ENCODE data around the gene GPR183.

GPR183 gene

GRCh38 chr13:99312493-99312883 is 5.3 kb upstream of the GPR183 start:
- no peak for DNase-seq (ENCODE audit: low read depth in 3 of 3)

GRCh38 chr13:99311748-99312492 is 4.7 kb upstream of the GPR183 start:
- DNase-seq (ENCODE audit: low read depth in 3 of 3) = no peak

DNA sequence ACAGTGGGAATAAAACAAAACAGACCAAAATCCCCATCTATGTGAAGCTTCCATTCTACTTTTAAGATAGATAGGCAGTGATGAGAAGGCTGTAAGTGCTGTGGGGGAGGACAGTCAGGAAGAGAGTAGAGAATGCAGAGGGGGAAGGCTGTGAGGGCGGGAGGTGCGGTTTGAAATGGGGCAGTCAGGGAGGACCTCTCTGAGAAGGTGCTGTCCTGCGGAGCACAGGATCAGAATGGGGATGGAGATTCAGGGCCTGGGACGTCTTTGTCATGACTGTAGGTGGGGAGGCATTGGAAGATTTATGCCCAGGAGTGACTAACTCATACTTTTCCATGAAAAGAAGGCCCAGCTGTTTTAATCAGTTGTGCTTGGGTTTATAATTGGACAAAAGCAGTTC is 3.9 kb upstream of the GPR183 start:
- DNase-seq (ENCODE audit: low read depth in 3 of 3) = no peak

DNA sequence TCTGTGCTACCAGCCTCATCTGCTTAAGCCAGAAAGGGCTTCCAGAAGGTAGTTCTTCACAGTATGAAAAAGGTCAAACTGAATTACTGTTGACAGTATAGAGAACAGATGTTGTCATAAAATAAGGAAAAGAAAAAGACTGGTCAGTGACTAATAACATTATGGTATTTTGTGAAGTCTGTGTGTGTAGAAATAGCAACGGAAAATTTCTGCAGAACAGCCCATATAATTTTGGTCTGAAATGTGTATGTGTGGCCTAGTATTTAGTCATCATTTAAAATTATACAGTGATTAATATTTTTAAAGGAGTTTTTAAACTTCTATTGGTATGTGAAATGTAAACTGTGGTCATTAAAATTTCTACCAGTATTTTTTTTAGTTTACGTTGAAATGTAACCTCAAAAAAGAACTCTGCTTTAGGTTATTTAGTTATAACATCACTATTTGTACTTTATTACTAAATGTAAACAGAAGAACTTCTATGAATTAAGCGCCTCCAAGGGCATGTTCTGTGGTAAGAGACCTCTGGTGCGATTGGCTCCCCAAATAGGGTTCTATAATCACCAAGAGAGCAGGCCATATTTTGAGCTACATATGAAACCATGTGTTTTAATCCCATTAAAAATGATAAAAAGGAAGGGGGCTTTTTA is 3.3 kb upstream of the GPR183 start:
- DNase-seq (ENCODE audit: low read depth in 3 of 3) = no peak

GRCh38 chr13:99308471-99309087 is 1.4 kb upstream of the GPR183 start:
- DNase-seq (ENCODE audit: low read depth in 3 of 3) = no peak

DNA sequence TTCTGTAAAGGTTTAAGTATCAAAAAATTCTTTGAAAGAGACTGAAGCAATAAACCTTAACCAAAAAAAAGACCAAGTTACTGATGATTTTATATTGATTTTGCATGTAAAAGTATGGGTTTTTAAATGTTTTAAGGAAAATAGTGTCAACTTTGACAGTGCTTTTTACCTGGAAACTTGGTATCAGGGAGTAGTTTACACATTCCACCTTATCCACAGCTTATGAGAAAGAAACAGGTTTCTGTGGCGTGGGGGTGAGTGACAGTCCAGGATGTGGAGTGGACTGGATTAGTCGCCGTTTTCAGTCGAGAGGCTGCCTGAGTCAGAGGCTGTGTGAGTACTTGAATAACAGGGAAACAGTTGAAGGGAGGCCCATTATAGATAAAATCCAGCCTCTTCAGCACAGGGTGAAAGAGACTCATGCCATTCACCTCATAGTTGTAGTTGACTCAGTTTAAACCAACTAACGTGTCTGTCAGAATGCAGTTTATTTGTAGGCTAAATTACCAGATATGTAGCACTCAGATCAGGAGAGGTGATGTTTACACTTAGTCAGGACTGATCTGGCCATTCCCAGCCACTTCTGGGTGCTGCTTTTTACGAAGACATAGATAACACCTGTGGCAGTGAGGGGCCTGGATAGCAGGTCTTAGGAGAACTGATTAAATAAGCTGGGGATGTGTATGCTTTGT is 595 bp upstream of the GPR183 start:
- peak in 1 of 3 experiments; percentile 53 for DNase-seq (ENCODE audit: low read depth in 3 of 3)

DNA sequence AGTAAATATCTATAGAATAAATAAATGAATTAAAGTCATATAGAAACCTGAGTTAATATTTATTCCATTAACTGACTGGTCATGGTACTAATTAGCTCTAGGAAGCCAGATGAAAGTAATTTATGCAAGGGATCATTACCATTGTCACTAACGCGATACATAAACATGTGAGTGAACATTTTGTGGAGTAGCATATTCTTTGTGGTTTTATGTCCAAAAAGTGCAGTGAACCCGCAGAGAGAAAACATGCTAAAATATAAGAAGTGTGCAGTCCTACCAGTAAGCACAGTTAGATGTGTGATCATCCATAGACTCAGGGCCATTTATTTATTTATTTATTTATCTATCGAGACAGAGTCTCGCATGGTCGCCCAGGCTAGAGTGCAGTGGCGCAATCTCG is 1.6 kb downstream of the GPR183 start:
- no peak for DNase-seq (ENCODE audit: low read depth in 3 of 3)

GRCh38 chr13:99305158-99305557 is 2.0 kb downstream of the GPR183 start:
- no peak for DNase-seq (ENCODE audit: low read depth in 3 of 3)

DNA sequence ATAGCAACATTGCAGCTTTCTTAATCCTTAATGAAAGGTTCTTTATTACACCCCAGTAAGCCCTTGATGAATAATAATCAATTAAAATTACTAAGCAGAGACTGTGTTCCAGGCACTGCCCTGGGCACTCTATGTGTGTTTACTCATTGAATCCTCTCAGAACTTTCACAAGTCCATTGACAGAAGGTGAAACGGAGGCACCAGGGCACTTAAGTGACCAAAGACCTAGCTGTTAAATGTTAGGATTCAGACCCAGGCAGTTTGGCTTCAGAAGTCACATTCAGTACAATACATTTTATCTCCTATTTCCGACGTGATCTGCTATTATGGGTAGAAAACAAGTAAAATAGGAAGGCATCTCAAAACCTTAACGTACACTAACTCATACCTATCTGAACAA is 2.7 kb downstream of the GPR183 start:
- no peak for DNase-seq (ENCODE audit: low read depth in 3 of 3)

DNA sequence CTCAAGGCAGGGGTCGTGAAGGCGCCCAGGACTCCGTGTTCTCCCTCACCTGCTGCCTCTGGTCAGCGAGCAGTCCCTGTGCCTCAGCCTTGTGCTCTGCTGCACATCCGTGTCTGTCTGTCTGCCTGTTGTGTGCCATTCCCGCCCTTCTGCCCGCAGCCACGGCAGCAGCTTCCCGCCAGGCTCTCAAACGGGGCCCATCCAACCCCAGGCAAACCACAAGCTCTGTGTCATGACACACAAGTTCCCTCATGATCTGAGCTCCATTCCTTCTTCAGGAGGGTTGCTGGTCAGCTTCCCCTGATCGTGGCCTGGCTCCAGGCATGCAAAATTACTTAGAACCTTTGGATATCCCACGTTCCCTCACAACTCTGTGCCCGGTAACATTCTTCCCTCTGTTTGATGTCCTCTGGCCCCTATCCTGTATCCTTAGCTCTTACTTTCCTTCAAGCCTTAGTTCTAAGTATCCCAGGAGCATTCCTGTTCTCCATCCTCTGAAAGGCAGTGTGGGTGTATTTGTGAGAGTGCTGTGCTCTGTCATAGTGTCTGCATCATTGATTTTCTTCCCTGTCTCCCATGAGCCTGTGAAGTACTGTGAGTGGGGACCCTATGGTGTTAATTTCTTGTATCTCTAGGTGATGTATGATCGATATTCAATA is 3.2 kb downstream of the GPR183 start:
- DNase-seq (ENCODE audit: low read depth in 3 of 3) = no peak

- DNase-seq (ENCODE audit: low read depth in 3 of 3) = no peak
These were observed 4.3 kb downstream of the GPR183 start for GRCh38 chr13:99302637-99303505.

DNA sequence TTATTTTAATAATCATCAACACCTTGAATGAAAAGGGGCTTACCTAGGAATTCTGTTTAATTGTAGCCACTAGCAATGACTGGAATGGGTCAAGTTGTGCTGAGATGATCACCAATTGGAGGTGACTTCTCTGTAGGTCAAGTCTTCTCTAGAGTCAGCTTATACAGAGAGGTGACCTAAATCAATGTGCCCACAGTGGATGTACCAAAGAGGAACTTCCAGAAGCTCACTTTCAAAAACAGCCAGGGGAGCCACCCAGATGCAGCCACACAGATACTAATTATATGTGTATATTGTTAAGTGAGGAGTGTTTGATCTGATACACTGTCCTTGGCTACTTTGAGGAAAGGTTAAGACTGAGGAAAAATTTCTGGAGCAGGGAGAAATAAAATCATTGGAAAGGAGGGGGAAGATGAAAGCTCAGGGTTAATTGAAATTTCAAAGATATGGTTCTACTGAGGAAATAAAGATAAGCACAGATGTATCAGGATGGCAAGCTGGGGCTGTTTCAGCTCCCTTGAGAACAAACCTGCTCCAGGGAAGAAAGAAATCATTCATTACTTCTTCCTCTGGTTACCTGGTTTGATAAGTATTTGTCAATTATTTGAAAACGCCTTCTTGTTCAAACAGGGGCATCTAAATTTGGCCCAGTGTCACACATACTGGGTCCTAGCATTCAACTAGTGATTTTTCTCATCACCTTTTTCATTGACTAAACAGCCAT is 5.1 kb downstream of the GPR183 start:
- DNase-seq (ENCODE audit: low read depth in 3 of 3) = no peak

DNA sequence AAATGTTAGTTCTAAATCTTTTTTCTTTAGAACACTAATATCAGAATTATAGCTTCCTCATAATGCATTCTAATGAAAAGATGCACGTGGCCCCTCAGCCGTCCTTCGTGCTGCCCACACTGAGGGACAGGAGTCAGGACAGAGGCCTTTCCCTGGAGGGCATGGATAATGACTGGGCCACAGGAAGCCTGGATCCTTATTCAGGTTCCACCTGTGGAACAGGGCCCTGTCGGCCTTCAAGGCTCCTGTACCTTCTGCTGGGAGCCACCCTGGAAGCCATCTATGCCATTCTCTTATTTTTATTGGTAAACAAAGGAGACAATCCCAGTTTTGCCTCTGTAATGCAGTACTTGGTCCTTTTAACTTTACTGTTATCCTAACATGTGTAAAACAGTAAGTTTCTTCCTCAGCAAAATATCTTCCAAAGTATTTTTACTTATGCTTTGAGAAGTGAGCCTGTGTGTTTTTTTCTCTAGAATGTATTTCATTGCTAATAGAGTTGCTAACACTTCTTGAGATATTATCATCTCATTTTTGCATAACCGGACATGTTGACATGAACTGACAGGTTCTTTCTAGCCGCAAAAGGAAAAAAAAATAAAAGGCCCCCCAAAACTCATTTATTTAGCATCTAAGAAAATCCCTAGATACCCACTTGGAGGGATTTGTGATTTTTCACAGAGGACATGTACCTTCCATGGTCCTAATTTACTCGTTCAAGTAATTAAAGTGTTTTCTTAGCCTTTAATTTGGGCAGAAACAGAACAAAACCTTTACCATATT is 6.0 kb downstream of the GPR183 start:
- DNase-seq (ENCODE audit: low read depth in 3 of 3) = no peak

DNA sequence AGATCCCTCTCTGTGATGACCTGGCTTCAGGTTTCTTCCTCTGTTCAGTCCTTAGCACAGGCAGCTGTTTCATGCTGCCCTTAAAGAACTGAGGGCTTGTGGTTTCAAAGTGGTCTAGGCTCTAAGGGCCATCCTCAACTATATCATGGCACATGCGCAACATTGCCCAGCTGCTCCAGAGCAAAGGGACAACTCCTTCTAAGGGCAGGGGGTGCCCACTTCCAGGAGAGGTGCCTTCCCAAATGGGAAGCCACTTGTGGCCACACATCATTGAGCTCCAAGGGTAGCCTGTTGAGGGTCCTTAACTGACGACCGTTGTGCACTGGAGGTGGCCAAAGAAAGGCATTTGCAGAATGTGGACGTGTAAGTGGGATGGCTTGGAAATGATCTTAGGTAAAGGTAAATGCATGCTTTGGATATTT is 7.3 kb downstream of the GPR183 start:
- no peak for DNase-seq (ENCODE audit: low read depth in 3 of 3)

DNA sequence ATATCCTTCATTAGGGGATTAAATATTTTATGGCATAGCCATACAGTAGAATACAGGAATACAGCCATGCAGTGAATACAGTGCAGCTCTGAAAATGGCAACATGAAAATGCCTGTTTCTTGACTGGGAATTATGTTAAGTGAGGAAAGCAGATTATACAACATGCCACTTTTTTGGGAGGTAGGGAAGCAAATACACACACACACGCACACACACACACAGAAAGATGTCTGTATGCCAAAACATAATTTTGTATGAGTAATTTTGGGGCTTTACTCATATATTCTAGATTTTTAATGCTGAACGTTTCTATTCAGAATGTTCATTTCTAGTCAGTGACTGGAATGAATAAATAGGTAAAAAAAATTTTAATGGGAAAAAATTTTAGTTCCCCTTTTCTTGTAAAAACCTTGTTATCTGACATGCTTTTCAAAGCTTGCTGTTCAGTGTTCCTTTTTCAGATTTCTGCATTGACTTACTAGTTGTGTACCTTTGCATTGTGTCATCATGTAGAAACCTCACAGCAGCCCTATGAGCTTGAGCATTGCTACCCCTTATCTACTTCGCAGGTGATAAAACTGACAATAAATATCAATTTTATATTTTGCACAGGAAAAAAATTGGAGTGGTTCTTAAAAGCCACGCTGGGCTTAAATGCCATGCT is 7.8 kb downstream of the GPR183 start:
- no peak for DNase-seq (ENCODE audit: low read depth in 3 of 3)

GRCh38 chr13:99298056-99298455 is 9.1 kb downstream of the GPR183 start:
- no peak for DNase-seq (ENCODE audit: low read depth in 3 of 3)

GRCh38 chr13:99297331-99297730 is 9.9 kb downstream of the GPR183 start:
- DNase-seq (ENCODE audit: low read depth in 3 of 3) = no peak

DNA sequence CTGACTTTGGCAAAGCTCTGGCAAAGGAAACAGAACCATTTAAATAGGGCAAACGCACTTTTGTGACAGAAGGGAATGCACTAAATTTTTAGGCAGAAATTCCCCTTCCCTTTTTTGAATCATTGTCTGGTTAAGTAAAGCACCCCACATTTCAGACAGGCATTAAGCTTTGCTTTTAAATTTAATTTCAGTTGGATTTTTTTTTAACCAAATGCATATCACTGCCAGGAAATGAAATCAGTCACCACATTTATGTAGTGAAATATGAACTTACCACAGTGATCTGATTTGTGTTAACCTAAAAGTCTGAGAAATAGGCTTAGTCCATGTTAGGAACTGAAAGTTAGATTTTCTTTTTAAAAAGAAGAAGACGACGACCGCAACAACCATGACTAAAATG is 10.8 kb downstream of the GPR183 start:
- no peak for DNase-seq (ENCODE audit: low read depth in 3 of 3)
